Caco-2 (cell line): ENCODE measurements around the gene SLC27A3. TPM values are rescaled to one million over a fixed set of nuclear protein-coding genes. Genes with fewer than 3 reads are reported as not detected.

ENCODE experiments used
- BruUV-seq: library from RNA; stranded (reverse); fragments of 400-500 nt; replicated peaks from 2 replicates; lab custom pipeline; 2021; lab: Mats Ljungman, UMichigan
- CTCF ChIA-PET: fragments of 300-600 bp; sonication (Branson Sonifier 250); formaldehyde crosslinking; loops from one replicate; lab custom pipeline; 2022; ENCODE audit warnings: antibody characterized with exemption; lab: Charles Lee
- POLR2A ChIA-PET: fragments of 300-600 bp; sonication (Branson Sonifier 250); formaldehyde crosslinking; loops from one replicate; lab custom pipeline; 2022; ENCODE audit warnings: antibody characterized with exemption; lab: Charles Lee
- DNase-seq, 2 experiments: peaks; one replicate each; pipeline versions ENCODE4 v3.0.0 to v3.0.0-alpha.2; 2020 to 2022
- H3K27me3 ChIP-seq: replicated peaks from 2 replicates; pipeline ENCODE4 v1.6.0; 2011; ENCODE audit warnings: low read length; ENCODE audit not compliant: control insufficient read depth, insufficient read depth
- H3K36me3 ChIP-seq: 2 replicates; pipeline ENCODE4 v1.5.1; 2011; ENCODE audit warnings: low read length; ENCODE audit not compliant: control insufficient read depth, insufficient read depth
- H3K4me1 ChIP-seq: fragments of 250-450 bp; sonication (Bioruptor Pico); 2 replicates; pipeline ENCODE4 v1.5.1; 2020; ENCODE audit warnings: mild to moderate bottlenecking
- H3K4me3 ChIP-seq: 2 replicates; pipeline ENCODE4 v1.5.1; 2011; ENCODE audit warnings: low read depth, mild to moderate bottlenecking, control low read depth, low read length
- H3K9me3 ChIP-seq: fragments of 250-450 bp; sonication (Bioruptor Pico); 2 replicates; pipeline ENCODE4 v1.5.1; 2020; ENCODE audit warnings: mild to moderate bottlenecking, moderate library complexity
- H3K27ac Mint-ChIP-seq: one replicate; pipeline ENCODE4 v1.8.0; 2022; ENCODE audit warnings: mixed read lengths; ENCODE audit not compliant: unreplicated experiment
- H3K27me3 Mint-ChIP-seq: one replicate; pipeline ENCODE4 v1.8.0; 2022; ENCODE audit warnings: mixed read lengths; ENCODE audit not compliant: insufficient read depth, unreplicated experiment
- H3K36me3 Mint-ChIP-seq: one replicate; pipeline ENCODE4 v1.8.0; 2022; ENCODE audit warnings: mild to moderate bottlenecking, mixed read lengths; ENCODE audit not compliant: insufficient read depth, unreplicated experiment
- H3K4me1 Mint-ChIP-seq: one replicate; pipeline ENCODE4 v1.8.0; 2022; ENCODE audit warnings: low read depth, mixed read lengths; ENCODE audit not compliant: unreplicated experiment
- H3K4me3 Mint-ChIP-seq: one replicate; pipeline ENCODE4 v1.8.0; 2022; ENCODE audit warnings: mild to moderate bottlenecking, moderate library complexity, mixed read lengths; ENCODE audit not compliant: unreplicated experiment
- H3K9me3 Mint-ChIP-seq: one replicate; pipeline ENCODE4 v1.8.0; 2022; ENCODE audit warnings: mixed read lengths; ENCODE audit not compliant: unreplicated experiment
- intact Hi-C: fragments of 100-400 bp; cut with micrococcal nuclease; formaldehyde crosslinking; loops from one replicate; pipeline ENCODE4 v1.10.0; 2022; ENCODE audit not compliant: unreplicated experiment
- total RNA-seq: library from RNA; stranded (reverse); gene quantifications from 2 replicates; pipeline ENCODE4 v1.2.3, GENCODE V29; 2022
- TF ChIP-seq, protein P1 (sequence below), 2 experiments: fragments of 200-600 bp in 1 of 2; IDR thresholded peaks; 1 replicate in 1 of 2; 2 replicates in 1 of 2; pipeline versions ENCODE4 v1.5.1 to v1.8.0; 2011 to 2022; ENCODE audit warnings: antibody characterized with exemption in 1 of 2, control low read depth in 1 of 2, inconsistent platforms in 1 of 2, low read depth in 1 of 2, low read length in 1 of 2, mild to moderate bottlenecking in 1 of 2, moderate library complexity in 1 of 2; ENCODE audit not compliant: insufficient read depth in 1 of 2, severe bottlenecking in 1 of 2, unreplicated experiment in 1 of 2

SLC27A3 gene
- total RNA-seq, 1 experiment from 2014 or later: 22.8 TPM

DNA sequence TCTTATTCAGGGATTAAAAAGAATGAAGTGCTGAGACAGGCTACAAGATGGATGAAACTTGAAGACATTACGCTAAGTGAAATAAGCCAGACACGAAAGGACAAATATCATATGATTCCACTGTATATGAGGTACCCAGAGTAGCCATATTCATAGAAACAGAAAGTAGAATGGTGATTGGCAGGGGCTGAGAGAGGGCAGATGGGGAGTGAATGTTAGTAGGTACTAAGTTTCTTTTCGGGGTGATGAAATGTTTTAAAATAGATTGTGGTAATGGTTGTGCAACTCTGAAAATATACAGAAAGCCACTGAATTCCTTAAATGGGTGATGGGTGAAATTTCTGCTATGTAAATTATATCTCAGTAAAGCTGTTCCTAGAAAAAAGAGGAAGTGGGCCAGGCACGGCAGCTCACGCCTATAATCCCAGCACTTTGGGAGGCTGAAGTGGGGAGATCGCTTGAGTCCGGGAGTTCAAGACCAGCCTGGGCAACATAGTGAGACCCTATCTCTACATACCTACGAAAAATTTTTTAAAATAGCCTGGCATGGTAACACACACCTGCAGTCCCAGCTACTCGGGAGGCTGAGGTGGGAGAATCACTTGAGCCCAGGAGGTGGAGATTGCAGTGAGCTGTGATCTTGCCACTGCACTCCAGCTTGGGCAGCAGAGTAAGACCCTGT is 15.9 kb downstream of the SLC27A3 start:
- TF ChIP-seq, protein P1, sequence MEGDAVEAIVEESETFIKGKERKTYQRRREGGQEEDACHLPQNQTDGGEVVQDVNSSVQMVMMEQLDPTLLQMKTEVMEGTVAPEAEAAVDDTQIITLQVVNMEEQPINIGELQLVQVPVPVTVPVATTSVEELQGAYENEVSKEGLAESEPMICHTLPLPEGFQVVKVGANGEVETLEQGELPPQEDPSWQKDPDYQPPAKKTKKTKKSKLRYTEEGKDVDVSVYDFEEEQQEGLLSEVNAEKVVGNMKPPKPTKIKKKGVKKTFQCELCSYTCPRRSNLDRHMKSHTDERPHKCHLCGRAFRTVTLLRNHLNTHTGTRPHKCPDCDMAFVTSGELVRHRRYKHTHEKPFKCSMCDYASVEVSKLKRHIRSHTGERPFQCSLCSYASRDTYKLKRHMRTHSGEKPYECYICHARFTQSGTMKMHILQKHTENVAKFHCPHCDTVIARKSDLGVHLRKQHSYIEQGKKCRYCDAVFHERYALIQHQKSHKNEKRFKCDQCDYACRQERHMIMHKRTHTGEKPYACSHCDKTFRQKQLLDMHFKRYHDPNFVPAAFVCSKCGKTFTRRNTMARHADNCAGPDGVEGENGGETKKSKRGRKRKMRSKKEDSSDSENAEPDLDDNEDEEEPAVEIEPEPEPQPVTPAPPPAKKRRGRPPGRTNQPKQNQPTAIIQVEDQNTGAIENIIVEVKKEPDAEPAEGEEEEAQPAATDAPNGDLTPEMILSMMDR (IDR thresholded peaks at IDR 0.05; ENCODE audit: insufficient read depth in 1 of 2, low read depth in 1 of 2, low read length in 1 of 2, severe bottlenecking in 1 of 2, unreplicated experiment in 1 of 2): no peak
- Histone ChIP-seq H3K4me1 (no peaks in the 10 kb centered on the region), H3K4me3 (no peak overlapping the region), H3K9me3 (no peaks in the 10 kb centered on the region), H3K27me3 (no peaks in the 10 kb centered on the region), H3K36me3 (no peaks in the 10 kb centered on the region)
- Mint-ChIP-seq H3K9me3 (no peaks in the 10 kb centered on the region), H3K27ac (no peak overlapping the region), H3K4me1 (peaks cover 5% of the 10 kb centered on the region), H3K4me3 (no peak overlapping the region), H3K36me3 (no peaks in the 10 kb centered on the region), H3K27me3 (peaks cover 2% of the 10 kb centered on the region)
- ChIA-PET CTCF (no interaction called here), POLR2A (no interaction called here)
- DNase-seq: no peak
- intact Hi-C loops: no loop called here
- BruUV-seq: no TSS peak

- Mint-ChIP-seq H3K27ac (no peak overlapping the region), H3K27me3 (peaks cover 2% of the 10 kb centered on the region), H3K36me3 (no peaks in the 10 kb centered on the region), H3K4me3 (no peak overlapping the region), H3K4me1 (peaks cover 5% of the 10 kb centered on the region), H3K9me3 (no peaks in the 10 kb centered on the region)
- no peaks in the 10 kb centered on the region for H3K9me3 ChIP-seq
- DNase-seq: no peak
- H3K4me3 ChIP-seq: no peak overlapping the region
- CTCF ChIA-PET: no interaction called here
- no peaks in the 10 kb centered on the region for H3K4me1 ChIP-seq
- TF ChIP-seq, protein P1 (IDR thresholded peaks at IDR 0.05; ENCODE audit: insufficient read depth in 1 of 2, low read depth in 1 of 2, low read length in 1 of 2, severe bottlenecking in 1 of 2, unreplicated experiment in 1 of 2): no peak
- intact Hi-C loops: no loop called here
- no TSS peak for BruUV-seq
- no peaks in the 10 kb centered on the region for H3K27me3 ChIP-seq
- no peaks in the 10 kb centered on the region for H3K36me3 ChIP-seq
- POLR2A ChIA-PET: no interaction called here
These were observed 16.5 kb downstream of the SLC27A3 start for GRCh38 chr1:153791648-153792253.

GRCh38 chr1:153792631-153793041 is 17.4 kb downstream of the SLC27A3 start:
- POLR2A ChIA-PET: no interaction called here

More at GRCh38 chr1:153792631-153793041, 17.4 kb downstream of the SLC27A3 start:
- intact Hi-C loops: no loop called here
- peaks cover 7% of the 10 kb centered on the region for H3K36me3 Mint-ChIP-seq
- DNase-seq: no peak
- H3K9me3 ChIP-seq: no peaks in the 10 kb centered on the region
- no peaks in the 10 kb centered on the region for H3K27me3 ChIP-seq
- H3K36me3 ChIP-seq: no peaks in the 10 kb centered on the region
- H3K4me1 Mint-ChIP-seq: peaks cover 5% of the 10 kb centered on the region
- no peak overlapping the region for H3K4me3 Mint-ChIP-seq
- CTCF ChIA-PET: interaction anchor here (0.9 to 1.2 kb wide), 2 partner anchors 17 to 227 kb away, joined by 3 to 5 read pairs; partner anchors contain the start of gene SLC27A3
- peaks cover 2% of the 10 kb centered on the region for H3K27me3 Mint-ChIP-seq
- TF ChIP-seq, protein P1 (IDR thresholded peaks at IDR 0.05; ENCODE audit: insufficient read depth in 1 of 2, low read depth in 1 of 2, low read length in 1 of 2, severe bottlenecking in 1 of 2, unreplicated experiment in 1 of 2): no peak
- no peak overlapping the region for H3K4me3 ChIP-seq
- no peaks in the 10 kb centered on the region for H3K4me1 ChIP-seq
- no peak overlapping the region for H3K27ac Mint-ChIP-seq
- no TSS peak for BruUV-seq
- H3K9me3 Mint-ChIP-seq: no peaks in the 10 kb centered on the region
